DMS114 treated with DMSO at 0.1 percent for 48 hours (cell line): ENCODE results near the gene IFITM2.
"Not testable (repeated sequence)": the region's sequence is repeated elsewhere in the genome, so short reads cannot be mapped to it uniquely, and the experiment has no call there.

Experiments
- DNase-seq: peaks from one replicate; lab custom pipeline; 2025; ENCODE audit not compliant: unreplicated experiment; lab: John Stamatoyannopoulos, UW

IFITM2 gene

DNA sequence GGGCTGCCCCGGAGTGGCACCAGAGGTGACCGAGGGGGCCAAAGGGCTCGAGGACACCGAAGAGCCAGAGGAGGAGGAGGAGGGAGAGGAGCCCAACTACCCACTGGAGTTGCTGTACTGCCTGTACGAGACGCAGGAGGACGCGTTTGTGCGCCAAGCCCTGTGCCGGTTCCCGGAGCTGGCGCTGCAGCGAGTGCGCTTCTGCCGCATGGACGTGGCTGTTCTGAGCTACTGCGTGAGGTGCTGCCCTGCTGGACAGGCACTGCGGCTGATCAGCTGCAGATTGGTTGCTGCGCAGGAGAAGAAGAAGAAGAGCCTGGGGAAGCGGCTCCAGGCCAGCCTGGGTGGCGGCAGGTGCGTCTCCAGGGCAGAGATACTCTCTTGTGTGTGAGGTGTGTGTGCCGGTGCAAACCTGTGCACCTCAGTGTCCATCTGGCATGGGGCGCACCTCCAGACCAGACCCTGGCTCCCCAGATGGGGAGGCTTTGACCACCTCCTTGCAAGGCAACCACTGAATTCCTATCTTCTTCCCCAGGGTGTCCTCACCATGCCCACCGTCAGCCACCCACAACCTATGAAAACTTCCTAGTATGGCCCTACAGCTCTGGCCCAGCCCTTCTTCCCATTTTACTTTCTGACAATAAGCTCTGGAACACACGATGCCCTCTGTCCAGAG, 26.0 kb upstream of the IFITM2 start:
- no peak for DNase-seq

DNA sequence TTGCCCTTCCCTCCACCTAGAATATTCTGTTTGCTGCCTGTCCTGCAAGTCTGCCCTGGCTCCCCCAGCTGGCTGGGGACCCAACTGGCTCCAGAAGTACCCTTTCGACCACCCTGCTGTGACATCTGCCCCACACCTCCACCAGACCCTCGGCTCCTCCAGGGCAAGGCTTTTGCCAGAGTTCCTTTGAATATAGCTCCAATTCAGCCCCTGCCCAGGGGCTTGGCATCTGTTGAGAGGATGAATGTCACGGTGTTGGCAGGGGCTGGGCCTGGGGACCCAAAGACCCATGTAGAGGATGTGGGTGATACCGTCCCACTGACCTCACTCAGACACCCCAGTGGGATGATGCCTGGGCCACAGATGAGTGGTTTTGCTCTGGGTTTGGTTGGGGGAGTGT, 25.4 kb upstream of the IFITM2 start:
- no peak for DNase-seq

DNA sequence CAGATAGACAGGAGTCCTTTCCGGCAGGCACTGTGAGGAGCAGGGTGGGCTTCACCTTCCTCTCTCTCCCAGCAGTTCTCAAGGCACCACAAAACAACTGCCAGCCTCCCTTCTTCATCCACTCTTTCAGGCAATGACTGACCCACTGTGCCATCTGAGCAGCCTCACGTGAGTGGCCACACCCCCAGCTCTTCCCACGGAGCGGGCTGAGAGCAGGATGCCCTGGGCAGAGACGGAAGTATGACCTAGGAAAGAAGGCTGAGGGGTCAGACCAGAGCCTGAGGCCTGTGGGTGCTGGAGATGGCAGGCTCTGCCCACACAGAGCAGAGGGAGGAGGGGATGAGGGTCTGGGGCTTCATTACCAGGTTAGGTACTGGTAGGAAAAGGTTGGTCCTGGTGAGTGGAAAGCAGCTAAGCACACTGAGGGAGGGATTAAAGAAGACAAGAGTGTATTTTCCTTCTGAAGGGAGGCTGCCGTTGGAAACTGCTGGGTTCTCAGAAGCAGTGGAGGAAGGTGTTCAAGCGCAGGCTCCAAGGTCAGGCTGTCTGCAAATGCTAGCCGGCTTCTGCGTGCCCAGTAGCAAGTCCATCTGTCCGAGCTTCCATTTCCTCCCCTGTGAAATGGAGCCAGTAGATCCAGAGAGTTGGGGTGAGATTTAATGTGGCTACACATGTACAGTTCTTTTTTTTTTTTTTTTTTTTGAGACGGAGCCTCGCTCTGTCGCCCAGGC, 24.8 kb upstream of the IFITM2 start:
- no peak for DNase-seq

DNA sequence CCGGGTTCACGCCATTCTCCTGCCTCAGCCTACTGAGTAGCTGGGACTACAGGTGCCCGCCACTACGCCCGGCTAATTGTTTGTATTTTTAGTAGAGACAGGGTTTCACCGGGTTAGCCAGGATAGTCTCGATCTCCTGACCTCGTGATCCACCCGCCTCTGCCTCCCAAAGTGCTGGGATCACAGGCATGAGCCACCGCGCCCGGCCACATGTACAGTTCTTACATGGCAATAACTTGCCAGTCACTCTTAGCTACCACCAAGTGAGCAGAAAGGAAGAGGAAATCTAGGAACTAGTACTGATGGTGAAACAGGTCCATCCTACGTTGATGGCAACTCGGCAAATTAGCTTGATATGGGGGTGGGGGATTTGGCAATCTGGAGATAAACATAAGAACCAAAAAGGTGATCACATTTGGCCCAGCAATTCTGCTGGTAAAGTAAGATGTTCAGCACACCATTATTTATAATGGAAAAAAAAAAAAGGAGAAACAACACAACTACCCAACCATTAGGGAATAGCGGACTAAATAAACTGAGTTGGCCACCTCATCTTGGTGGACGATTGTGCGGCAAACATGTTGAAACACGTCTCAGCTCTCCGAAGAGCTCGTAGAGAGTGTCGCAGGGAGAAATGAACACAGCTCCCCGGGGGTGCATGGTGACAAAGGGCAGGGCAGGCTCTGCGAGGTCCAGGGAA, 24.1 kb upstream of the IFITM2 start:
- DNase-seq = no peak

DNA sequence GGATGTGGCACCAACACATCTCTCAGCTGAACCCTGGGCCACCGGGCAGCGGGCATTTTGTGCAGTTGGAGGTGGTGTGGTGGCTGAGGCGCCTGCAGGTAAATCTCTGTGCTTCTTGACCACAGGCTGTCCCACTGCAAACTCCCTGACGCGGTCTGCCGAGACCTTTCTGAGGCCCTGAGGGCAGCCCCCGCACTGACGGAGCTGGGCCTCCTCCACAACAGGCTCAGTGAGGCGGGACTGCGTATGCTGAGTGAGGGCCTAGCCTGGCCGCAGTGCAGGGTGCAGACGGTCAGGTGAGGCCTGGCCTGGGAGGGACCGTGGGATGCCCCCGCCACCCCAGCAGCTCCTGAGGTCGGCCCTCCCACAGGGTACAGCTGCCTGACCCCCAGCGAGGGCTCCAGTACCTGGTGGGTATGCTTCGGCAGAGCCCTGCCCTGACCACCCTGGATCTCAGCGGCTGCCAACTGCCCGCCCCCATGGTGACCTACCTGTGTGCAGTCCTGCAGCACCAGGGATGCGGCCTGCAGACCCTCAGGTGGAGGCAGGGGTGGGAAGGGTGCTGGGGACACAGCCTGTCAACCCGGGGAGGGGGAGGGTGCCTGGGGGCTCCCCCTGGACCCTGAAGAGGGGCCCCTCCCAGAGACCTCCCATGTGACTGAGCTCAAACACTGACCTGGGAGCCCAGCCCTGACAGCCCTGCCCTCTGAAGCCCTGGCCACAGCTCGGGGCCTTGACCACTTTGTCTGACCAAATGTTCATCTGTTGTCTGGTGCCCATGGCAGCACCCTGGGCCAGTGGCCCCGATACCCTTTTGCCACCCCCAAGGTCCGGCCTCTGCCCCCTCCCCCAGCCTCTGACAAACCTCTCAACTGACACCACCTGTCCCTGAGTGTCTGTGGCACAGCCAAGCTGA, 23.3 kb upstream of the IFITM2 start:
- DNase-seq = no peak

DNA sequence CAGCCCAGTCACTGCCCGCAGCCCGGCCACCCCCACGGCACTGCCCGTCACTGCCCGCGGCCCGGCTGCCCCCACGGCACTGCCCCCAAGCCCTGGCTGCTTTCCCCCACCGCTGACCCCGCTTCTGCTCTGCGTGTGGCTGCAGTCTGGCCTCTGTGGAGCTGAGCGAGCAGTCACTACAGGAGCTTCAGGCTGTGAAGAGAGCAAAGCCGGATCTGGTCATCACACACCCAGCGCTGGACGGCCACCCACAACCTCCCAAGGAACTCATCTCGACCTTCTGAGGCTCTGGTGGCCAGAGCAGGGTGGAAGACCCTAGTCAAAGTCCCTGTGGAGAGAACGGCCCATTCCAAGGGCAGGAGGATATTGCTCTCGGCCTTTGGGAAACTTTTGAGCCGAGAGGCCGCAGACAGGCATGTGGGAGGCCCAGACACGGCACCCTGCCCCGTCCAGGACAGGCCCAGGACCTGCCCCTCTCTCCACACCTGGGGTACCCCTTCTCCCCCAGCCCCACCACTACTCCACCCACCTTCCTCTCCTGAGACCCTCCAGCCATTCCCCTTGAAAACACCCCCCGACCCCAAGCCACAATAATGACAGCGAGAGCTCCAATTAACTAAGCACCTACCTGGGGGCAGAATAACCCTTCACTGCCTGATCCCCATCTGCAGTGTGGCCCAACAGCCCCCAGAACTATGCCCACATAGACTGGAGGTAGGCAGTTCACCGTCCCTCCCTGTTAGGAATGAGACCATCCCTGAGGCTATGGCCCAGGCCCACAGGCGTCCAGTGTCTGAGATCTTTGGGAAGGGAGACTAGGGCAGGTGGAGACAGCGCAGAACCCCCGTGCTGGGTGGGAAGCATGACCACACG, 22.4 kb upstream of the IFITM2 start:
- no peak for DNase-seq

DNA sequence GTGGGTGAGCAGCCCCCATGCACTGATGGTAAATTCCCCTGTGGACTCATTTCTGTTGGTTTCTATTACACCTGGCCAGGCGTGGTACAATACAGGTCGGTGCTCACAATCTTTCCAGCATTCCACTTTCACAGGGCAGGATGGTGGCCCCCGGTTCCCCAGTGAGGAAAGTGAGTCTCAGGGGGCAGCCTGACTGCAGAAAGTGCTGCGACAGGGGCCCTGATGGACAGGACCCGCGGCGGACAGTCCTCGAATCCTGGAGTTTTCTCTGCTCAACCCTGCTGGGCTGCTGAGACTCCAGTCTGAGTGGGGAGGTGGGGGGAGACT, 21.8 kb upstream of the IFITM2 start:
- DNase-seq = no peak

DNA sequence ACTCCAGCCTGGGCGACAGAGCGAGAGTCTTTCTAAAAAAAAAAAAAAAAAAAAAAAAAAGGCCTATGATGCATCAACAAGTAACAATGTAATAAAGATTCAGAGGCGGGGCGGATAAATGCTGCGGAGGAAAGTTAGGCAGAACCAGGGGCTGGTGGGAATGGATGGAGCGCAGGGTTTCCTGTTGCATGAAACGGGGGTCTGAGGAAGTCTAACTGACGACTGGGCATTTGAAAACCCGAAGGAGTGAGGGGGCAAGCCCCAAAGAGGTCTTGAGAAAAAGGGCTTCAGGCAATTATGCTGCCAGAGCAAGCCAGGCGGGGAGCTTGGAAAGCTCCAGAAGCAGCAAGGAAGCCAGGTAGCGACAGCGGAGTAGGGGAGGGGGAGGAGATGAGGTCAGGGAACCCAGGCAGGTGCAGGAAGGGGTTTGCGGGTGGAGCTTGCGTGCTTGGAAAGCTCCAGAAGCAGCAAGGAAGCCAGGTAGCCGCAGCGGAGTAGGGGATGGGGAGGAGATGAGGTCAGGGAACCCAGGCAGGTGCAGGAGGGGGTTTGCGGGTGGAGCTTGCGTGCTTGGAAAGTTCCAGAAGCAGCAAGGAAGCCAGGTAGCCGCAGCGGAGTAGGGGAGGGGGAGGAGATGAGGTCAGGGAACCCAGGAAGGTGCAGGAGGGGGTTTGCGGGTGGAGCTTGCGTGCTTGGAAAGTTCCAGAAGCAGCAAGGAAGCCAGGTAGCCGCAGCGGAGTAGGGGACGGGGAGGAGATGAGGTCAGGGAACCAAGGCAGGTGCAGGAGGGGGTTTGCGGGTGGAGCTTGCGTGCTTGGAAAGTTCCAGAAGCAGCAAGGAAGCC, 20.4 kb upstream of the IFITM2 start:
- not testable (repeated sequence) for DNase-seq

DNA sequence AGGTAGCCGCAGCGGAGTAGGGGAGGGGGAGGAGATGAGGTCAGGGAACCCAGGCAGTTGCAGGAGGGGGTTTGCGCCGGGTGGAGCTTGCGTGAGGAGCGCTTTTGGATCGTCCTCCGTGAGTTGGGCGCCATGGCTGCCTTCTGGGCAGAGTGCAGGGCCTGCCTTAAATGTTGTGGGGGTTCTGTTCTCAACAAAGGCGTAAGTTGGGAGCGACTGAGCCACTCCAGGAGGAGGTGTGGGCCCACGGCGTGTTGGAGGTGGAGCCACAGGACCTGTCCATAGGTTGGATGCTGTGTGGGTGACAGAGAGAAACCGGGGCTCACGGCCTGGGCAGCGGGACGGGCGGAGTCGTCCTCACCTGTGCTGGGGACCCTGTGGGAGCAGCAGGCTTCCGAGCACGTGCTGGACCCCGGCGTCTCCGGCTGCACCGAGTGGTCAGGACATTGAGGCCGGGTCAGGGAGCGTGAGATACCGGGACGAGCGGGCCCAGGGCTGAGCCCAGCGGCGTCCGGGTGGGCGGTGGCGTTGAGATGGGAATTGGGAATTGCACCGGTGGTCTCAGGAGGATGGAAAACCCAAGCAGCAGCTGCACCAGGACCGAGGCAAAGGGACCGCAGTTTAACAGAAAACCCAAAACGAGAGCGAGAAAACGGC, 19.7 kb upstream of the IFITM2 start:
- no peak for DNase-seq

DNA sequence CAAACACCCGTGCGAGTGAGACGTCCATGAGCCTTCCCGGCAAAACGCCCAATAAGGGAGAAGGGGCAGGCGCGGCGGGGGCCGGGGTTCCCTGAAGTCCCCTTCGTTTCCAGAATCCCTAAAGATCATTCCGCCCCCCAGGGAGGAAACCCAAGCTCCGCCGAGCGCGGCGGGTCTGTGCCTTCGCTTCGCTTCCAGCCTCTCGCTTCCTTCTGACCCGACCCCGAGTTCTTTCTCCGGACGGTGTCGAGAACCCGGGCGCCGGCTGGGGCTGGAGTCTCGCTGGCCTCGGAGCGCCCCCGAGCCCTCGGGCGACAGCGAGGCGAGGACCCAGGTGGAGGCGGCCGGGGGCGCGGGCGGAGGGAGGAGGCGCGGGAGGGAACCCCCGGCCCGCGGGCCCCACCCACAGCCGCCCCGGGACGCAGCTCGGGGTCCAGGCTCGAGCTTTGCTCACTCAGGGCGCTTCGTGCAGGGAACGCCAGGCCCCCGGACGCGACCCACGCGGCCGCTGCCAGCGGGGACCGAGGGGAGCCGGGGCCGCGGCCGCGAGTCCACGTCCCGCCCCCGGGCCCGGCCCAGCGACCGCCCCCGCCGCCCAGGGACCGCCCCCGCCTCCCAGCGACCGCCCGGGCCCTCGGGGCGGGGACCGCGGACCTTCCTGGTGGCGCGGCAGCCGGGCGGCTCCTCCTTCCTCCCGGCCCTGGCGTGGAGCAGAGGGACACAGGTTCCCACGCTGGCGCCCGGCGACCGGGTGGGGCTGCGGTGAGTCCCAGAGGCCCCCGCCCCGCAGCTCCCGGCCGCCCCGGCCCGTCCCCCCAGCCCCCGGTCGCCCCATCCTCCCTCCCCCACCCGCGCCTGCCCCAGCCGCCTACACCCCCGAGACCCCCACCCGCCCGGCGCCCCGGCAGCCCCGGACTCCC, 18.9 kb upstream of the IFITM2 start, which contains the start of gene PGGHG:
Gene PGGHG (plus strand): TSS at position 649 of the 920 bp plus-strand sequence. CDS start 691 bp downstream, outside the sequence.
- no peak for DNase-seq

DNA sequence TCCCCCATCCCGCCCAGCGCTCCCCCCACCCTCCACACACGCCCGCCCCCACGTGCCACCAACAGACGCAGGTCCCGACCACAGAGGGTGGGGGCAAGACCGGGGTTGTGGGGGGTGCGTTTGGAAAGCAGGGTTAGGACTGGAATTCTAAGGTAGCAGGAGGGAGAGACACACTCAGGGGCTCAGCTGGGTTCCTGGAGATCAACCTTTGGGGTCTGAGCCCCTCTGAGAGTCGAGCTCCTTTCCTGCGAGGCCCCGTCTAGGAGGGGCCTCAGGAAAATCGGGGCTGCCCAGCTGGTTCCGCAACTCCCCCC, 18.3 kb upstream of the IFITM2 start:
- no peak for DNase-seq

DNA sequence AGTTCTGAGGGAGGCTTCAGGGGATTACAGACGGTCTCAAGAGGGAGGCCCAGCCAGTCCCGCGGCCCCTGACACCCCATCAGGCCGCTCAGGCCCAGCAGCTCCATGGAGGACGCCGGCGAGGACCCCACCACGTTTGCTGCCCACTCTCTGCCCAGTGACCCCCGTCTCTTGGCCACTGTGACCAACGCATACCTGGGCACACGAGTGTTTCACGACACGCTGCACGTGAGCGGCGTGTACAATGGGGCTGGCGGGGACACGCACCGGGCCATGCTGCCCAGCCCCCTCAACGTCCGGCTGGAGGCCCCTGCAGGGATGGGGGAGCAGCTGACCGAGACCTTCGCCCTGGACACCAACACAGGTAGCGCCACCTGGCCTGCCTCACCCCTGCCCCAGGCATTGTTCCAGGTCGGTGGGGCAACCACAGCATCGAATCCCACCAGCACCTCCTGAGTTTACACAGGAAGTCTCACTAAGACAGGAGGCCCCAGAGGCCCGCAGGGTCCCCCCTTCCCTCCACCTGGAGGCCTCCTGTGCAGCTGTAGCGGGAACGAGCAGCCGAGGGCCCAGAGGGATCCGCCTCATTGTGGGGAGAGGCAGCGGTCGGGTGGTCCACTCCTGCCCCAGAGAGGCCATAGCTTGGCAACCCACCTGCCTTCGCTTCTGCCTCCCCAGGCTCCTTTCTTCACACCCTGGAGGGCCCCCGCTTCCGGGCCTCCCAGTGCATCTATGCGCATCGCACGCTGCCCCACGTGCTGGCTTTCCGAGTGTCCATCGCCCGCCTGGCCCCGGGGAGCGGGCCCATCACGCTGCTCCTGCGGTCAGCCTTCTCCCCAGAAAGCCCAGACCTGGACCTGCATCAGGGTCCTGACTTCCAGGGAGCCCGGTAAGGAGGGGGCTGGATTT, 17.6 kb upstream of the IFITM2 start:
- DNase-seq = no peak

DNA sequence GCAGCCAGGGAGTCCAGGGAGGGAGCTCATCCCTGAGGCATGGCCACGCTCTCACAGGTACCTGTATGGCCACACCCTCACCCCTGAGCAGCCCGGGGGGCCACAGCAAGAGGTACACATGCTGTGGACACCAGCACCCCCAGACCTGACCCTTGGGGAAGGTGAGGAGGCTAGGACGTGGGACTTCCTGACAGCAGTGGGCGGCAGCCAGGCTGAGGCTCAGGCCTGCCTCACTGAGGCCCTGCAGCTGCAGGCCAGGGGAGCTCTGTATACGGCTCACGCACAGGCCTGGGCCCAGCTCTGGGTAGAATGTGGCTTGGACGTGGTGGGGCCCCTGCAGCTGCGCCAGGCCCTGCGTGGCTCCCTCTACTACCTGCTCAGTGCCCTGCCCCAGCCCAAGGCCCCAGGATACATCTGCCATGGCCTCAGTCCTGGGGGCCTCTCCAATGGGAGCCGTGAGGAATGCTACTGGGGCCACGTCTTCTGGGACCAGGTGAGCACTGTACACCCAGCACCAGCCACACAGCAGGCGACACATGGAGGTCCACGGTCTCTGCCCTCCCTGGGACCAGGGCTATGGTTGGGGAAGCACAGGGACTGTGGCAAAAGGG, 16.9 kb upstream of the IFITM2 start:
- DNase-seq = no peak

DNA sequence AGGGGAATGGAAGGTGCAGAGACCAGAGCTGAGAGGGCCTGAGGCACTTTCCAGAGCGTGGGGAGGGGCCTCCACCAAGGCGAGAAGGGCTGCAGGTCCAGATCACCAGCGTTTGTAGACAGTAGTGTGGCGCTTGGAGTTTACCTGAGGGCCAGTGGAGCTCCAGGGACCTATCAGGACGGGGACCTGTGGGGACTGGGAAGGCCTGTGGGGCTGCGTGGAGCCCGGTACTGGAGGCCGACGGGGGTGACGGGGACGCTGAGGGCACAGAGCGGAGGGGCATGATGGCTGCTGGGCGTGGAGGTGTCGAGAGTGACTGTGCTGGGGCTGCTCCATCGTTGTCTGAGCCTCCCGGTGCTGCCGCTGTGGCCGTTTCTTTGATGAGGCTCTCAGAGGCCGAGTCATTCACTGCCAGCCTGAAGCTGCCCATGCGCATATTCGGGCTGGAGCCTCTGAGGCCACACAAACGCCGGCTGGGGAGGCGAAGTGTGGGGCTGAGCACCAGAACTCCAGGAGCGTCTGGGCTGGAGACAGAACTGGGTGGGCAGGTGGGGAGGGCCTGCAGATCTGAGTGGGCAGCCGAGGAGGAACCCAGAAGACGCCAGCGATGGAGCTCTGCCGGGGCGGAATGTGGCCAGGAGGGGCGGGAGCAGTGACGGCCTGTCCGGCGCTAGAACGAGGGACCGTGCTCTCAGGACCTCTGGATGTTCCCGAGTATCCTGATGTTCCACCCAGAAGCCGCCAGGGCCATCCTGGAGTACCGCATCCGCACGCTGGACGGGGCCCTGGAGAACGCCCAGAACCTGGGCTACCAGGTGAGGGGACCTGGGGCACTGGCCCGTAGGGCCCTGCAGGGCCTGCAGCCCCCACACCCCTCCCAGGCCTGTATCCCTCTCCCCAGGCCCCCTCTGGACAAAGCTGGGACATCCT, 16.1 kb upstream of the IFITM2 start:
- no peak for DNase-seq
